Epithelial cell of esophagus (primary cell): ENCODE results near the gene MCM6.

Experiments used
- DNase-seq: peaks from one replicate; pipeline ENCODE4 v3.0.0; 2010; ENCODE audit warnings: low read depth
- H3K4me3 ChIP-seq: 2 replicates; pipeline ENCODE4 v1.5.1; 2011; ENCODE audit warnings: mild to moderate bottlenecking, low read length, control low read depth
- CTCF ChIP-seq: IDR thresholded peaks from 2 replicates; pipeline ENCODE4 v1.5.1; 2011; ENCODE audit warnings: low read depth, mild to moderate bottlenecking, low read length, control low read depth, inconsistent platforms; ENCODE audit not compliant: insufficient read depth; ENCODE audit errors: missing control alignments

Gene MCM6

GRCh38 chr2:135790423-135790822 lies 85.8 kb downstream of the MCM6 start:
- no peak for TF ChIP-seq CTCF
- no peak overlapping the region for H3K4me3 ChIP-seq

More at GRCh38 chr2:135790423-135790822, 85.8 kb downstream of the MCM6 start:
- DNase-seq: no peak
